Non-pigmented ciliary epithelial cell (primary cell): ENCODE measurements around the gene TPSG1.
"Not testable (repeated sequence)": the region's sequence is repeated elsewhere in the genome, so short reads cannot be mapped to it uniquely, and the experiment has no call there.

Source experiments
- DNase-seq: peaks from one replicate; pipeline ENCODE4 v3.0.0-alpha.2; 2010; ENCODE audit warnings: low read depth

The TPSG1 gene

GRCh38 chr16:1225051-1225451 lies at the start of gene TPSG1:
Gene TPSG1 (minus strand): TSS chr16:1225268. CDS start chr16:1225252, 16 bp downstream.
- DNase-seq, result no peak

GRCh38 chr16:1274767-1275166 lies 49.7 kb upstream of the TPSG1 start:
- DNase-seq, result no peak

- DNase-seq, result no peak
These were observed 48.7 kb upstream of the TPSG1 start for GRCh38 chr16:1273816-1274215.

GRCh38 chr16:1272453-1273198 lies 47.6 kb upstream of the TPSG1 start:
- DNase-seq, result no peak

- not testable (repeated sequence) for DNase-seq
These were observed 46.8 kb upstream of the TPSG1 start for GRCh38 chr16:1271724-1272413.

GRCh38 chr16:1271380-1271723 lies 46.3 kb upstream of the TPSG1 start:
- no peak for DNase-seq

- DNase-seq, result not testable (repeated sequence)
These were observed 44.4 kb upstream of the TPSG1 start for GRCh38 chr16:1269418-1269817.

- no peak for DNase-seq
These were observed 40.8 kb upstream of the TPSG1 start for GRCh38 chr16:1265826-1266225.

- DNase-seq, result no peak
These were observed 40.1 kb upstream of the TPSG1 start for GRCh38 chr16:1265090-1265630.

GRCh38 chr16:1264345-1265089 lies 39.4 kb upstream of the TPSG1 start:
- no peak for DNase-seq

- DNase-seq, result no peak
These were observed 38.7 kb upstream of the TPSG1 start for GRCh38 chr16:1263591-1264344.

- DNase-seq, result no peak
These were observed 37.8 kb upstream of the TPSG1 start for GRCh38 chr16:1262846-1263221.

- DNase-seq, result no peak
These were observed 37.3 kb upstream of the TPSG1 start for GRCh38 chr16:1262210-1262845.

- DNase-seq, result no peak
These were observed 36.2 kb upstream of the TPSG1 start for GRCh38 chr16:1261131-1261892.

- DNase-seq, result no peak
These were observed 35.1 kb upstream of the TPSG1 start for GRCh38 chr16:1260101-1260680.

GRCh38 chr16:1259760-1260068 lies 34.6 kb upstream of the TPSG1 start:
- DNase-seq, result no peak

- DNase-seq, result no peak
These were observed 34.1 kb upstream of the TPSG1 start for GRCh38 chr16:1258906-1259759.

GRCh38 chr16:1258225-1258600 lies 33.1 kb upstream of the TPSG1 start:
- DNase-seq, result no peak

- DNase-seq, result no peak
These were observed 32.6 kb upstream of the TPSG1 start for GRCh38 chr16:1257561-1258224.
